Measurements from ENCODE around the gene CHRM4. TPM values are rescaled to one million over a fixed set of nuclear protein-coding genes. Genes with fewer than 3 reads are reported as not detected.

CHRM4 gene
- total RNA-seq, 1 donor from 2014 or later: 0.35 TPM

GRCh38 chr11:46351148-46351547, 40.4 kb downstream of the CHRM4 start:
- Mint-ChIP-seq H3K36me3 (ENCODE audit: low read depth) (peaks cover 7% of the 10 kb centered on the region), H3K4me3 (no peak overlapping the region), H3K27ac (no peak overlapping the region), H3K27me3 (no peaks in the 10 kb centered on the region), H3K9me3 (no peaks in the 10 kb centered on the region), H3K4me1 (peaks cover 44% of the 10 kb centered on the region)
- ATAC-seq (ENCODE audit: low read depth): no peak
- intact Hi-C loops (cut with micrococcal nuclease): no loop called here
- DNase-seq: no peak
- POLR2A ChIA-PET: no interaction called here
- CTCF ChIA-PET: interaction anchor here (1.5 to 2.1 kb wide), 2 partner anchors 13 to 17 kb away, joined by 5 to 9 read pairs; no protein-coding TSS in a partner anchor
- no peak for TF ChIP-seq CTCF (IDR thresholded peaks at IDR 0.05)

- Mint-ChIP-seq H3K4me1 (peaks cover 49% of the 10 kb centered on the region), H3K4me3 (no peak overlapping the region), H3K27ac (no peak overlapping the region), H3K36me3 (ENCODE audit: low read depth) (peaks cover 6% of the 10 kb centered on the region), H3K9me3 (no peaks in the 10 kb centered on the region), H3K27me3 (no peaks in the 10 kb centered on the region)
- CTCF ChIA-PET: interaction anchor here (2.1 kb wide), 1 partner anchor 14 kb away, joined by 9 read pairs; no protein-coding TSS in a partner anchor
- ATAC-seq (ENCODE audit: low read depth): no peak
- intact Hi-C loops (cut with micrococcal nuclease): no loop called here
- POLR2A ChIA-PET: no interaction called here
- TF ChIP-seq CTCF (IDR thresholded peaks at IDR 0.05): no peak
- DNase-seq: no peak
Measured at GRCh38 chr11:46350695-46351094, 40.9 kb downstream of the CHRM4 start.

GRCh38 chr11:46348566-46349401, 42.8 kb downstream of the CHRM4 start:
- Mint-ChIP-seq H3K4me3 (peak overlapping the region; percentile 83), H3K9me3 (no peaks in the 10 kb centered on the region), H3K36me3 (ENCODE audit: low read depth) (peaks cover 3% of the 10 kb centered on the region), H3K4me1 (peaks cover 55% of the 10 kb centered on the region), H3K27ac (peak overlapping the region; percentile 35), H3K27me3 (no peaks in the 10 kb centered on the region)
- DNase-seq (no peak), ATAC-seq (ENCODE audit: low read depth) (no peak)
- ChIA-PET POLR2A (interaction anchor here (1.0 kb wide), 1 partner anchor 12 kb away, joined by 3 read pairs; no protein-coding TSS in a partner anchor), CTCF (interaction anchor here (1.0 to 2.5 kb wide), 2 partner anchors 20 to 30 kb away, joined by 3 to 8 read pairs; no protein-coding TSS in a partner anchor)
- intact Hi-C loops (cut with micrococcal nuclease): loop anchor here (5.0 kb wide), 3 partner anchors 34 to 501 kb away; partner anchors contain the start of genes CRY2 and MDK
- no peak for TF ChIP-seq CTCF (IDR thresholded peaks at IDR 0.05)

GRCh38 chr11:46347637-46348311, 43.8 kb downstream of the CHRM4 start:
- Mint-ChIP-seq H3K27ac (peak overlapping the region; percentile 35), H3K4me1 (peaks cover 55% of the 10 kb centered on the region), H3K4me3 (peak overlapping the region; percentile 83), H3K9me3 (no peaks in the 10 kb centered on the region), H3K27me3 (no peaks in the 10 kb centered on the region), H3K36me3 (ENCODE audit: low read depth) (peaks cover 3% of the 10 kb centered on the region)
- CTCF ChIA-PET: interaction anchor here (0.6 to 2.5 kb wide), 6 partner anchors 10 to 181 kb away, joined by 3 to 8 read pairs (median 4); no protein-coding TSS in a partner anchor
- TF ChIP-seq CTCF (IDR thresholded peaks at IDR 0.05): no peak
- DNase-seq (no peak), ATAC-seq (ENCODE audit: low read depth) (no peak)
- POLR2A ChIA-PET: interaction anchor here (1.1 kb wide), 1 partner anchor 29 kb away, joined by 3 read pairs; no protein-coding TSS in a partner anchor
- intact Hi-C loops (cut with micrococcal nuclease): loop anchor here (1.0 to 5.0 kb wide), 10 partner anchors 20 to 500 kb away; partner anchors contain the start of genes ARHGAP1, ATG13, CRY2 and HARBI1

All from activated B cell treated with CpG ODN at 0.5 μM for 24 hours (primary cell).